Measurements from ENCODE around the gene CPED1. TPM values are rescaled to one million over a fixed set of nuclear protein-coding genes. Genes with fewer than 3 reads are reported as not detected.
"Not testable (repeated sequence)": the region's sequence is repeated elsewhere in the genome, so short reads cannot be mapped to it uniquely, and the experiment has no call there.

CPED1 gene
- total RNA-seq, 1 donor from 2014 or later, result 48.7 TPM

DNA sequence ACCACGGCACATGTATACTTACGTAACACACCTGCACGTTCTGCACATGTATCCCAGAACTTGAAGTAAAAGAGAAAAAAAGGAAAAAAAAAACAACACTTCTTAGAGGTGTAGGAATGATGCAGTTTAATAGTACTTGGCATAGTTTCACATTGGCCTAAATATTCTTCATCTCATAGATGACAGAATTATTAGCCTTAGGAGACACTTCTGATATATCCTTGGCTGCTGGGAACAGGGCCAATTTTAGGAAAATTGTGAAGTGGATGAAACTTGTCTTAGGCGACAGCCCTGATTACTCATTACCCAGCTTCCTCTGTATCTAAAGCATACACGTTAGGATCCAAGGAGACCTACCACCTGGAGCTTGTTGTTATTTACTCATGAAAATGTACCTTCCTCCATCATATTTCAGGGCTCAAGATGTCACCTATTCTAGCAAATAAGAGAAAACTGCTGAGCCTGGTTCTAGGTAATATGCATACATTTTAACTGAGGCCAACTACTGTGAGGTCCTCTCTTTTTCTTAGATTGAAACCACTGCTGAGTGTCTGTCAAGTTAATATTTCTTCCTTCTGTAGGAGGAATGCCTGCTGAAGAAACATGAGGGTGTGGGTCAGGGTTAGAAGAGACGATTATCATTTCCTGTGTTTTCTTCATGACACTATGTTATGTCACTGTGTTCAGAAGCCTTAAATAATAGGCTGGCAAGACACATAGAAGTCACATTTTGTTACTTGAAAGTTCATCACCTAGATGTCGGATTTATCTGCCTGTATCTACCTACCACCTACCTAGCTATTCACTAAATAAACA is 44.3 kb downstream of the CPED1 start:
- intact Hi-C loops (cut with DNase I), result no loop called here
- no peak for DNase-seq (ENCODE audit: low spot score)

DNA sequence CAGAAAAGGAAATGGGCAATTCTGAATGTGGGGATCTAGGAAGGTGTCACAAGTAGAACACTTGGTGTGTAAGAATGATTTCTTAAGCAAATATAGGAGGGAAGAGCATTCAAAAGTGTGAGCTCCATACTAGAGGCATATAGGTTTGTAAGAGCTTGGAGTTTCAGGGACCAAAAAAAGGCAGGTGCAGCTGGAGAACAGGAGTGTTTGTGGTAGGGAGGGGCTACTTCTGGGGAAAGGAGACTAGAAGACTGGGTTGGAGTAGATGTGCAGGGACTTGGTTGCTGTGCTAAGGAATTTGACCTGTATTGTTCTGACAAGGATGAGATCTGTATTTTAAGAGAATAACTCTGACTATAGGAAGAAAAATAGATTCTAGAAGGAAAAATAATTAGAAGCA is 46.4 kb downstream of the CPED1 start:
- DNase-seq (ENCODE audit: low spot score), result no peak
- intact Hi-C loops (cut with DNase I), result no loop called here

GRCh38 chr7:121036776-121037175 is 48.3 kb downstream of the CPED1 start:
- intact Hi-C loops (cut with DNase I); DNase-seq (ENCODE audit: low spot score): not testable (repeated sequence)

DNA sequence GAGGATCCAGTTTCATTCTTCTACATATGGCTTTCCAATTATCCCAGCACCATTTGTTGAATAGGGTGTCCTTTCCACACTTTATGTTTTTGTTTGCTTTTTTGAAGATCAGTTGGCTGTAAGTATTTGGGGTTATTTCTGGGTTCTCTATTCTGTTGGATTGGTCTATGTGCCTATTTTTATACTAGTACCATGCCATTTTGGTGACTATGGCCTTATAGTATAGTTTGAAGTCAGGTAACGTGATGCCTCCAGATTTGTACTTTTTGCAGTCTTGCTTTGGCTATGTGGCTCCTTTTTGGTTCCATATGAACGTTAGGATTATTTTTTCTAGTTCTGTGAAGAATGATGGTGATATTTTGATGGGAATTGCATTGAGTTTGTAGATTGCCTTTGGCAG is 48.8 kb downstream of the CPED1 start:
- DNase-seq (ENCODE audit: low spot score); intact Hi-C loops (cut with DNase I): not testable (repeated sequence)

- DNase-seq (ENCODE audit: low spot score), result no peak
- intact Hi-C loops (cut with DNase I), result no loop called here
Observed at GRCh38 chr7:121037957-121038716, 49.6 kb downstream of the CPED1 start.

DNA sequence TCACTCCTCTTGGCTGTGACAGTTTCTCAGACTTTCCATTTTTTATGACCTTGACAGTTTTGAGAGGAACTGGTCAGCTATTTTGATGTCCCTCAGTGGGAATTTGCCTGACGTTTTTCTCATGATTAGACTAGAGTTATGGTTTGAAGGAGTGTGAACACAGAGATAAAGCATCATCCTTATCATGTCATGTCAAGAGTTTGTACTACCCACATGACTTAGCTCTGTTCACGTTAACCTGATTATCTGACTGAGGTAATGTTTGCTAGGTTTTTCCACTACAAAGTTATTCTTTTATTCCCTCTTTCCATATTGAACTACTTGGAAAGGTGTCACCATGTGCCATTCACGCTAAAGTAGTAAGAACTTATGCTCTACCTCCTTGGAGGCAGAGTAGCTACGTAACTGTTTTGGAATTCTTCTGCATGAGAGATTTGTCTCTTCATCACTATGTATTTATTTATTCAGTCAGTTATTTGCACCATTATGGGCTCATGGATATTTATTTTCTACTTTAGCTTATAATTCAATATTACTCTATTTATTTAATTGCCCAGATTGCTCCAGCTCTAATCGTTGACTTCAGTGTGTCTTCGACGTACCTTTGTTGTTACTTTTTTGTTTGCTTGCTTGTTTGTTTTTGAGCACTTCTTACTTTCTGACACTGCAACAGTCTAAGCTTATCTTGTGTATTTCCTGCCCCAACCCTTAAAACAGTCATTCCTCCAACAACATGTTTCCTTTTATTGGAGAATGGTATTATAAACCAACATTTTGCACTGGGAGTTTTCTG is 50.4 kb downstream of the CPED1 start:
- intact Hi-C loops (cut with DNase I), result no loop called here
- no peak for DNase-seq (ENCODE audit: low spot score)

DNA sequence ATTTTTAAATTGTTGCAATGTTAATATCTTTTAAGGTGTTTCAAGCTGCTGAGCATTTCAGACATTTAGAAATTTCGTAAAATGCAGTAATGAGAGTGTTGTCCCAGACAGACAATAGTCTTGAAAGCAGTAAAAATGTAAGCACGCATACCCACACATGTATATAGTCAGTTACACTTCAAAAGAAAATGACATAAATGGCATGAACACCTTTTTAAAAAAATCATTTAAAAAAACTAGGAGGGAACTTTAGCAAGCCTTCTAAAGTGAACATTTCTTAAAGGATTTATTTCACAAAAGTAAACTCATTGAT is 51.0 kb downstream of the CPED1 start:
- intact Hi-C loops (cut with DNase I), result no loop called here
- DNase-seq (ENCODE audit: low spot score), result no peak

- DNase-seq (ENCODE audit: low spot score), result no peak
- intact Hi-C loops (cut with DNase I), result no loop called here
Observed at GRCh38 chr7:121039994-121040393, 51.5 kb downstream of the CPED1 start.

DNA sequence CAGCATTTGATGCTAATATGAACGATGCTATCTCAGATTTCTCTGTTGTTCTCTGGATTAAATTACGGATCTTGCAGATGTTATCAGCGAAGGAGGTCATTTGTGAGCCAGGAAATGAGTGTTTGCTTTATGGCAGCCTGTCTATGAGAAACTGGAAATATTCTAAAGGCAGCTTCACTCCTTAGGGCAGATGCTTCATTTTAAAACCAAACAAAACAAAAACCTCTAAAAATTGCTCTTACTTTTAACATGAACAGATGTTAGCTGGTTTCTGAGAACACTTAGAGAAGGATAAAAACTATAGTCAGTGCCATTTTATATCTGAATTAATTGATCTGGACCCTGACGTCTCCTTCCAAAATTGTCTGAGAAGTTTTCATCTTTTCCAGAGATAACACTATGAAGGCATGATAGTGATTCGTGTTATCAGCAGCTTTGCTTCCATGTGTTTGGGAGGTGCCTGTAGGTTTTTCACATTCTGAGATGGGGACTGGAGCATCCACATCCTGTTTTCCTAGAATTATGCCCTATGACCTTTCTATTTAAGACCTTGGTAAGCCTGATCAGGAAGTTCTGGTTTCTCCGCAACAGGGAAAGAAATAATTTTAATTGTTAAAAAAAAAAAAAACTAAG is 53.1 kb downstream of the CPED1 start:
- no peak for DNase-seq (ENCODE audit: low spot score)

GRCh38 chr7:121042195-121042594 is 53.7 kb downstream of the CPED1 start:
- intact Hi-C loops (cut with DNase I), result no loop called here

More for the DNA sequence above, 53.1 kb downstream of the CPED1 start:
- intact Hi-C loops (cut with DNase I), result no loop called here

DNA sequence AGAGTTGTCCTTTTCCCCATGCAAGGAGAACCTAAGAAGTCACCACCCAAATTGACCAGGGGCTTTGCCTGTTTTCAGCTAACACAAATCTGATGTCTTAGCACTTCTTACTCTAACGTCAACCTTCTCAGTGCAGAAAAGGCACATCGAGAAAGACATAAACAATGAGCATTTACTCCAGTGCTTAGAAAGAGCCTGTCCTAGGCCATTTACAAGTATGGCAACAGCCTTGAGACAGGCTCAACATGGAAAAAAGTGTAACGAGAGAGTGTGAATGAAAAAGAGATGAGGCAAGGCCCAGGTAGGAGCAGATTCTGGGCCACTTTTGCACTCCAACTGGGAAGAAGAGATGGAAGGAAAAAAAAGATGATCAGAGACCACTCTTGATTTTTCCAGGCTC is 54.4 kb downstream of the CPED1 start:
- no peak for DNase-seq (ENCODE audit: low spot score)
- intact Hi-C loops (cut with DNase I), result no loop called here

More at GRCh38 chr7:121042195-121042594, 53.7 kb downstream of the CPED1 start:
- no peak for DNase-seq (ENCODE audit: low spot score)

- DNase-seq (ENCODE audit: low spot score), result no peak
- intact Hi-C loops (cut with DNase I), result no loop called here
Observed at GRCh38 chr7:121043314-121044234, 55.1 kb downstream of the CPED1 start.

DNA sequence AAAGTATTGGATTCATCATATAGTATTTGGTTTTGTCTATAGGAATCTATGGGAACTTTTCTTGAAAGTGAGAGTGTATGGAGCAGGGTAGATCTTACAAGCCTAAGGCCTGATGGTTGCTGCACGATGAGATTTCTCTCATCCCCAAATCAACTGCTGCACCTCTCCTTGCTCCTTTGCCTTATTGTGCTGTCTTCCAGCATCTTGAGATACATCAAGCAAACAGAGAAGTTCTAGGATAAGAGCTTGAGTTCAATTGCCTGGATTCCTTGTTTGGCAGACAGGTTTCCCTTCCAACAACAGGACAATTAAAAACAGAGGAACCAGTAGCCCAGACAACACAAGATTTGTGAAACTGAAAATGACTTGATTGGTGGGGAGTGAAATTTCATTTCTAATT is 56.6 kb downstream of the CPED1 start:
- intact Hi-C loops (cut with DNase I), result no loop called here
- no peak for DNase-seq (ENCODE audit: low spot score)

- no peak for DNase-seq (ENCODE audit: low spot score)
- intact Hi-C loops (cut with DNase I), result no loop called here
Observed at GRCh38 chr7:121046009-121046408, 57.5 kb downstream of the CPED1 start.

GRCh38 chr7:121046893-121047468 is 58.5 kb downstream of the CPED1 start:
- no peak for DNase-seq (ENCODE audit: low spot score)
- intact Hi-C loops (cut with DNase I), result no loop called here

- intact Hi-C loops (cut with DNase I), result no loop called here
- no peak for DNase-seq (ENCODE audit: low spot score)
Observed at GRCh38 chr7:121048195-121048594, 59.7 kb downstream of the CPED1 start.

DNA sequence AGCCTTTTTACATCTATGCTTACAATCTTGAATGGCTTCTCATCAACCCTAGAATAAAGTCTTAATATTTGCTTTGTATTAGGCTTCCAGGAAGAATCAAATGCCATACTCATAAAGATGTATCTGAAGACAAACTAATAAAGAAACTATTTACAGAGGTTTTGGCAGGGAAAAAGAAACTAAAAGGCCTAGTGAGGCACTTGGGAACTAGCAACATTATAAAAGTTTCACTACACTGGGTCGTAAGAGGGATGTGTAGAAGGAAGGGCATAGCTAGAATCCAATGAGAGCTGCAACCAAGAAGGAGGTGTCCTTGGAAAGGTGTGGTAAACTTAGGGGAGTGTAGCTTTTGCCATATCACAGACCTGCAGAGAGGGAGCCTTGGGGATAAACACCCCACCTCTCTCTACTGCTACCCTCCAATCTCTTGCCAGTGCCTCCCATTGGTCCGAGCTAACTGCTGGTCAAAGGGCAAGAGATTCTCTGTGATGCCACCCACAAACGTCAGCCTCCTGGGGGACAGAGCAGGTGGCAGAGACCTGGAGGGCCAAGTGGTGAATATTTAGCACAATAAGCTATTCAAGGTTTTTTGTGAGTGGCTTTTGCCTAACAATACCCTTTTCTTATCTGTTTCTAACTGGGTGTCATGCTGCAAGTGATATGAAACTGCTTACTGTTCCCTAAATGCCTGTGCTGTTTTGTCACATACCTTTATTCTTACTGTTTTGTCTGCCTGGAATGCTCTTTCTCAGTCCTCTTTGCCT is 60.7 kb downstream of the CPED1 start:
- DNase-seq (ENCODE audit: low spot score), result no peak
- intact Hi-C loops (cut with DNase I), result no loop called here

GRCh38 chr7:121049897-121050296 is 61.4 kb downstream of the CPED1 start:
- DNase-seq (ENCODE audit: low spot score), result no peak
- intact Hi-C loops (cut with DNase I), result no loop called here
